HEK293T (cell line): ENCODE measurements around the gene ABLIM2.

ENCODE experiments used
- CTCF ChIA-PET: fragments of 350-600 bp; formaldehyde crosslinking; extraction: SDS; loops from one replicate; lab custom pipeline; 2021; ENCODE audit warnings: antibody characterized with exemption, inconsistent platforms; lab: Yijun Ruan, JAX
- POLR2A ChIA-PET: fragments of 350-600 bp; formaldehyde crosslinking; extraction: SDS; loops from one replicate; lab custom pipeline; 2020; ENCODE audit warnings: antibody characterized with exemption, inconsistent platforms; lab: Yijun Ruan, JAX
- DNase-seq: peaks from one replicate; pipeline ENCODE4 v3.0.0; 2012; ENCODE audit warnings: mixed read lengths; ENCODE audit errors: extremely low spot score
- ARNT ChIP-seq: fragments of 450-650 bp; IDR thresholded peaks from 2 replicates; pipeline ENCODE4 v1.6.1; 2017; ENCODE audit warnings: mild to moderate bottlenecking
- BHLHE40 ChIP-seq: fragments of 450-650 bp; IDR thresholded peaks from 2 replicates; pipeline ENCODE4 v1.6.1; 2016; ENCODE audit warnings: mild to moderate bottlenecking, moderate library complexity, borderline replicate concordance
- CTBP1 ChIP-seq: fragments of 450-650 bp; IDR thresholded peaks from 2 replicates; pipeline ENCODE4 v1.6.1; 2016; ENCODE audit warnings: borderline replicate concordance
- ELF4 ChIP-seq: fragments of 450-650 bp; IDR thresholded peaks from 2 replicates; pipeline ENCODE4 v1.6.1; 2017; ENCODE audit warnings: antibody characterized with exemption
- FOXA1 ChIP-seq: fragments of 450-650 bp; IDR thresholded peaks from 2 replicates; pipeline ENCODE4 v1.6.1; 2016; ENCODE audit warnings: mild to moderate bottlenecking
- FOXK2 ChIP-seq: fragments of 450-650 bp; IDR thresholded peaks from 2 replicates; pipeline ENCODE4 v1.6.1; 2016; ENCODE audit warnings: mild to moderate bottlenecking
- FOXM1 ChIP-seq: fragments of 450-650 bp; IDR thresholded peaks from 2 replicates; pipeline ENCODE4 v1.6.1; 2017; ENCODE audit warnings: mild to moderate bottlenecking, borderline replicate concordance
- HDGF ChIP-seq: fragments of 450-650 bp; IDR thresholded peaks from 2 replicates; pipeline ENCODE4 v1.6.1; 2017; ENCODE audit warnings: antibody characterized with exemption, borderline replicate concordance
- L3MBTL2 ChIP-seq: fragments of 450-650 bp; conservative IDR thresholded peaks from 2 replicates; pipeline ENCODE4 v1.6.1; 2016; ENCODE audit warnings: mild to moderate bottlenecking
- LEF1 ChIP-seq: fragments of 450-650 bp; IDR thresholded peaks from 2 replicates; pipeline ENCODE4 v1.6.1; 2017; ENCODE audit warnings: mild to moderate bottlenecking, borderline replicate concordance
- NFRKB ChIP-seq: fragments of 450-650 bp; IDR thresholded peaks from 2 replicates; pipeline ENCODE4 v1.6.1; 2016; ENCODE audit warnings: mild to moderate bottlenecking, moderate library complexity
- SP1 ChIP-seq: fragments of 450-650 bp; IDR thresholded peaks from 2 replicates; pipeline ENCODE4 v1.6.1; 2017
- SUZ12 ChIP-seq: fragments of 450-650 bp; IDR thresholded peaks from 2 replicates; pipeline ENCODE4 v1.6.1; 2016; ENCODE audit warnings: mild to moderate bottlenecking
- TARDBP ChIP-seq: fragments of 450-650 bp; IDR thresholded peaks from 2 replicates; pipeline ENCODE4 v1.6.1; 2016
- ZNF384 ChIP-seq: fragments of 450-650 bp; IDR thresholded peaks from 2 replicates; pipeline ENCODE4 v1.6.1; 2016
- TF ChIP-seq, protein P1 (sequence below): fragments of 450-650 bp; IDR thresholded peaks from 2 replicates; pipeline ENCODE4 v1.6.1; 2016

The ABLIM2 gene

DNA sequence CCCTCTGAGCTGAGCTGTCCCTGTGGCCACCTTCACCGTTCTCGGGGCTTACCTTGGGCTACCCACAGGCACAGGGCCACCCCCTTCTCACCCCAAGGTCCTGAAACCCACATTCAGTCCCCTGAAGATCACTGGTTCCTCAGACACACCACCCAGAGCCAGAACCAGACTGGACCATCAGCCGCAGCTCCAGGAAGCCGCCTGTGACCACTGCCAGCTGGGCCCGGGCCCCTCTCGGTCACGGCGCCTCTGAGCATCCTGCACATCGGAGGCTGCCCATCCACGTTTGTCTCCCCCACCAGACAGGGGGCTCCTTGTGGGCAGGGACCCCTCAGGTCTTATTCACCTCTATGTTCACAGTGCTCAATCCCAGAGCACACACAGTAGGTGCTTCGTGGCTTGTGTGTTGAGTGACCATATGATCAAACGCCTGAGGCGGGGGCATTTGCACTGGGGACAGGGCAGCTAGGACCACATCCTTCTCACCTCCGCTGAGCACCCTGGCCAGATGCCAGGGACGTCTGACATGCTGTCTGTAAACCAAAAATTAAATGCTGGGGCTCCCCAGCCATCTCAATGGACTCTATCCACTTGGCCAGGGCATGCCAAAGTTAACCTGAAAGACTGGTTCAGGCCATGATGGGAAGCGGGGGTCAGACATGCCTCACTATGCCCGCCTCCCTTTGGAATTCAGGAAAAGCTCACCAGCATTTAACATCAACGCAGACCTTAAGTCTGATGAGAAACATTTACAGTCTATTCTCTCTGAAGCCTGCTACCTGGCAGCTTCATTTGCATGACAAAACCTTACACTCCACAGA is 109.5 kb downstream of the ABLIM2 start:
- no peak for TF ChIP-seq ARNT
- TF ChIP-seq BHLHE40, result no peak
- no peak for DNase-seq
- POLR2A ChIA-PET, result no interaction called here
- CTCF ChIA-PET, result no interaction called here

DNA sequence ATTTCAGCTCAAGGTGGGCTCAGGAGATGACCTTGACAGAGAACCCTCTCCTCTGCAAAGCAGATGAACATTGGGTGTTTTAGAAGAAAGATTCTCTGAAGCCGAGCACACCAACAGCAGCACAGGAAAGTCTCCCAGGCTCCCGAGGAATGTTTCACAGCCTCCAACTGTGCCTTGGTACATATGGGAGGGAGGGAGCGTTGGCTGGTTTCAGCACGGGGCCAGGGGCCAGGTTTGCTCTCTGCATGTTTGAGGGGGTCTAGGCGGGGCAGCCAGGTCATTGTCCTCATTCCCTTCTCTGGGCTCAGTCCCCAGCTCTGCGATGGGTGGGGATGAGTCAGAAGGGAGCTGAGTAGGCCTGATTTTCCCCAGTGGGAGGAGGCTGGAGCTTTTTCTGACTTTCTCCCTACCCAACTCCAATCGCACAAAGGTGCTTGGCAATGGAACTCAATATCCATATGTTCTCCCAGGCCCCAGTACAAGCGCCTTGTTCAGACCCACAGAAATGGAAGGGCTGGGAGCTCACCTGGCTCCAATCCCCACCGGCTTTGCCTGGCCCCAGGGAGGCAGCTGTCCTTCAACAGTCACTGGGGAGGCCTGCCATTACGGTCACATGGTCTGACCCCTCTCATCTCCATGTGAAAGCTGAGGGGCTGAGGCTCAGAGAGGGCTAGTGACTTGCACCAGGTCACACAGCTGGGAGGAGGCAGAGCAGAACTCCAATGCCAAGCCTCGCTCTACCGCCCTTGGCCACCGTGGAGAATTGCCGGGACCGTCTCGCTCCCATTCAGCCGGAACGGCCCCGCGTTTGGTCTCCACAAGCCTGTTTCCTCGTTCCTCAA is 110.6 kb downstream of the ABLIM2 start:
- ChIA-PET POLR2A (no interaction called here), CTCF (interaction anchor here (0.6 kb wide), 1 partner anchor 584 kb away, joined by 3 read pairs; no protein-coding TSS in a partner anchor)
- no peak for DNase-seq
- no peak for TF ChIP-seq LEF1
- no peak for TF ChIP-seq ELF4
- TF ChIP-seq ARNT, result no peak
- no peak for TF ChIP-seq BHLHE40
- no peak for TF ChIP-seq HDGF
- TF ChIP-seq NFRKB, result no peak
- TF ChIP-seq FOXM1, result no peak
- no peak for TF ChIP-seq SP1
- no peak for TF ChIP-seq TARDBP
- TF ChIP-seq, protein P1, sequence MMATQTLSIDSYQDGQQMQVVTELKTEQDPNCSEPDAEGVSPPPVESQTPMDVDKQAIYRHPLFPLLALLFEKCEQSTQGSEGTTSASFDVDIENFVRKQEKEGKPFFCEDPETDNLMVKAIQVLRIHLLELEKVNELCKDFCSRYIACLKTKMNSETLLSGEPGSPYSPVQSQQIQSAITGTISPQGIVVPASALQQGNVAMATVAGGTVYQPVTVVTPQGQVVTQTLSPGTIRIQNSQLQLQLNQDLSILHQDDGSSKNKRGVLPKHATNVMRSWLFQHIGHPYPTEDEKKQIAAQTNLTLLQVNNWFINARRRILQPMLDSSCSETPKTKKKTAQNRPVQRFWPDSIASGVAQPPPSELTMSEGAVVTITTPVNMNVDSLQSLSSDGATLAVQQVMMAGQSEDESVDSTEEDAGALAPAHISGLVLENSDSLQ, result no peak
- TF ChIP-seq SUZ12, result no peak
- TF ChIP-seq CTBP1, result no peak
- no peak for TF ChIP-seq L3MBTL2
- no peak for TF ChIP-seq FOXA1
- TF ChIP-seq FOXK2, result no peak
- no peak for TF ChIP-seq ZNF384

DNA sequence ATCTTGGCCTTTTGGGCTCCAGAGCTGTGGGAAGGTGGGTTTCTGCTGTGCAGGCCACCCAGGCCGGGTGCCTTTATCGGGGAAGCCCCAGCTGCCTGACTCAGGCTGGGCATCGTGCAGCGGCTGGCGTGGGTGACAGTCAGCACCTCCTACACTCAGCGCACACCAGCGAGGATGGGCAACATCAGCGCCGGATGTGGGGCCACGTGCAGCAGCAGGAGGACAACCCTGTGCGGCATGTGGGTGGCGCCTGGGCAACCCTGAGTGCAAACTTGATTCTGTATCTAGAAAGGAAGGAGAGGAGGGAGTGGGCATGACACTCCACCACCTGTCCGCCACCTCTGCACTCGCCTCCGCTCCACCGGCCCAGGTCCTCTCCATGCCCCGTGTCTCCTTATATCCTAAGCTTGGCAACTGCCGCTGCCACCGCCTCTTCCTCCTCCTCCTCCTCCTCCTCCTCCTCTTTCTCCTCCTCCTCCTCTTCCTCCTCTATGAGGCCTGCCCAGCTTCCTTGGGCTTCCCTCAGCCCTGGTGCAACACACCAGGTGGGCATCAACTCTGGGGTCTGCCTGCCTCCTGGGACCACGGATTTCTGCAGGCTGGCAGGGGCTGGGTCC is 111.6 kb downstream of the ABLIM2 start:
- POLR2A ChIA-PET, result no interaction called here
- CTCF ChIA-PET, result no interaction called here
- DNase-seq, result no peak
- TF ChIP-seq, protein P1, result no peak

DNA sequence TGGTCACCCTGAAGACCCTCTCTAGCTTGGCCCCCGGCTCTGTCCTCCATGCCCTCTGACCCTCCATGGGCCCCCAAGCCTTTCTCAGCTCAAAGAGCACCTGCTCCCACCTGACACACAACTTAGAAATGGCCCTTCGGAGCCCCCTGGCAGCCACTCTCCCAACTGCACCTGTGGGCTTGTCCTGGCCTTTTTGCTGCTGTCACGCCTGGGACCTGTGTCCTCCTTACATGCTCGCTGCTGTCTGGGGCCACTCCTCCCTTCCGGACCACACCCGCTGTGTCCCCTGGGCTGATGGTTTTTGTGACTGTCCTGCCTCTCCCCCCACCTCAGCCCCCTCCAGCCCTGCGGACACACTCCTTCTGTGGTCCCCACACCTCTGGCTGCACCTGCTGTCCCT is 112.7 kb downstream of the ABLIM2 start:
- ChIA-PET POLR2A (no interaction called here), CTCF (no interaction called here)
- DNase-seq, result no peak
- TF ChIP-seq TARDBP (no peak), ARNT (no peak), FOXK2 (no peak), LEF1 (no peak), BHLHE40 (no peak), ELF4 (no peak), NFRKB (no peak), ZNF384 (no peak), CTBP1 (no peak), FOXA1 (no peak), L3MBTL2 (no peak)
- TF ChIP-seq, protein P1, result no peak

DNA sequence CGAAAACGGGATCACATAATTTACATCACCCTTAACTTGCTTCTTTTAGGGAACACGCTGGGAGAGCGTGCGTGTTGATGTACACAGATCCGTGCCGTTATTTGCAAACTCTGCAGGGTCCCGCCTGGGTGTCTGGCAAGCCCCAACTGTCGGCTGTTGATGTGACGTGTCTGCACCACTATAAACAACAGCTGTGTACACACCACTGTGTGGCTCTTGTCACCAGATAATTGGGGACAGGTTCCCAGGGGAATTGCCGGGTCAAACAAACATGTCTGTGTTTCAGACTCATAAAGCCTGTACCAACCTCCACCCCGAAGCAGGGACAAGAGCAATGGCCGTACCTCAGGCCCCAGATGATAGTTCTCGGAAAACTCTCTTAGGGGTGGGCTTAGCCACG is 113.9 kb downstream of the ABLIM2 start:
- ChIA-PET CTCF (no interaction called here), POLR2A (no interaction called here)
- TF ChIP-seq HDGF (no peak), L3MBTL2 (no peak), TARDBP (no peak), NFRKB (no peak), ARNT (peak; percentile 98), LEF1 (peak; percentile 58; the same call in 1 of the 2 replicates), SP1 (no peak), FOXK2 (no peak; the same call in 1 of the 2 replicates), FOXM1 (no peak), SUZ12 (no peak), ZNF384 (no peak), BHLHE40 (no peak), CTBP1 (peak; percentile 83), FOXA1 (peak; percentile 97), ELF4 (no peak)
- TF ChIP-seq, protein P1, result peak; percentile 70
- peak; percentile 65 for DNase-seq
